Ammon's horn (tissue), 1 donor: ENCODE measurements around the gene RIC1.
"Not testable (repeated sequence)": the region's sequence is repeated elsewhere in the genome, so short reads cannot be mapped to it uniquely, and the experiment has no call there.

Experiments used
- DNase-seq: peaks from one replicate; pipeline ENCODE4 v3.0.0-alpha.2; 2016; ENCODE audit warnings: low spot score

RIC1 gene

DNA sequence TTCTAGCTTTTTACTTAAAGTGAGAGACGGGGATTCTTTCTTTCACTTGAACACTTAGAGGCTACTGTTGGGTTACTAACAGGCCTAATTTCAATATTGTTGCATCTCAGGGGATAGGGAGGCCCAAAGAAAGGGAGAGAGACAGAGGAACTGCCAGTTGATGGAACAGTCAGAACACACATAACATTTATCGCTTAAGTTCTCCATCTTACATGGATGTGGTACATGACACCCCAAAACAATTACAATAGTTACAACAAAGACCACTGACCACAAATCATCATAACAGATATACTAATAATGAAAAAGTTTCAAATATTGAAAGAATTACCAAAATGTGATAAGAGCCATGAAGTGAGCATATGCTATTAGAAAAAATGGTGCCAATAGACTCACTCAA is 4.3 kb upstream of the RIC1 start:
- DNase-seq, result no peak

DNA sequence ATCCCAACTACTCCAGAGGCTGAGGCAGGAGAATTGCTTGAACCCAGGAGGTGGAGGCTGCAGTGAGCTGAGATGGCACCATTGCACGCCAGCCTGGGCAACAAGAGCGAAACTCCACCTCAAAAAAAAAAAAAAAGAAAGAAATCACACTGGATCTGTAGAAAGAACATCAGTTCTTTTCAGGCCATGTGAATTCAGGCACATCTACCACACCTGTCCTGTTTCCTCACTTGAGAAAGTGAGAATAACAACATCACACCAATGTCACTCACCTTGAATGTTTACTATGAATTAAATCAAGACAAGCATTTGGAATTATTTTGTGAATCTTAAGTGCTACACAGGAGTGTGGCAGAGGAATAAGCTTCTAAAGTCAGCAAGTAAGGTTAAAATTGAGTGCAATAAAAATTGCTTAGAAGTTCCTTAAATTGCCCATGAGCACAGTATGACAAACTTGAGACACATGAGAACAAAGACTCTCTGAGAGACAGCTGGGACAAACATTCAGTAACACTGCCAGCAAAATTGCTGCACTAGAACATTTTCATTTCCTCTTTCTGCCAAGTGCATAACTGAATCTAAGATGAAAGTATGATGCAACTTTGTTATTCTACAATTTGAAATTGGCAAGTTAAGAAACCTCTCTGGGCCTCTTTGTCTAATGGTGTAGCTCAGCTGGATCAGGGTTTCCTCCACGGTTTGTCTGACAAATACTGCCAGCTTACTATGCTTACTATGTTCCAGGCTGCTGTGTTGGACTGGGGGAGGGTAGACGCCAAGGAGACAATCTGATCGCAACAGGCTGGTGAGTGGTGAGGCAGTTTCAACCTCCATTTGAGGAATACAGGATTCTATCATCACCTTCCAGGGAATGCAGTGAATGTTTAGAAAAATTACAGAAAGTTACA is 1.9 kb upstream of the RIC1 start:
- DNase-seq, result peak; percentile 79

DNA sequence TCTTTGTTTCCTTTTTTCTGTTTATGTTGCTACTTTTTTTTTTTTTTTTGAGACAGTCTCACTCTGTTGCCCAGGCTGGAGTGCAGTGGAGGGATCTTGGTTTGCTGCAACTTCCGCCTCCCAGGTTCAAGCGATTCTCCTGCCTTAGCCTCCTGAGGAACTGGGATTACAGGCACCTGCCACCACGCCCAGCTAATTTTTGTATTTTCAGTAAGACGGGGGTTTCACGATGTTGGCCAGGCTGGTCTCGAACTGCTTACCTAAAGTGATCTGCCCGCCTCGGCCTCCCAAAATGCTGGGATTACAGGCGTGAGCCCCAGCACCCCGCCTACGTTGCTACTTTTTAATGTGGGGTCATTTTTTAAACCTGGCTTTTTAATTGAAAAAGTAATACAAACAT is 1.2 kb upstream of the RIC1 start:
- not testable (repeated sequence) for DNase-seq

DNA sequence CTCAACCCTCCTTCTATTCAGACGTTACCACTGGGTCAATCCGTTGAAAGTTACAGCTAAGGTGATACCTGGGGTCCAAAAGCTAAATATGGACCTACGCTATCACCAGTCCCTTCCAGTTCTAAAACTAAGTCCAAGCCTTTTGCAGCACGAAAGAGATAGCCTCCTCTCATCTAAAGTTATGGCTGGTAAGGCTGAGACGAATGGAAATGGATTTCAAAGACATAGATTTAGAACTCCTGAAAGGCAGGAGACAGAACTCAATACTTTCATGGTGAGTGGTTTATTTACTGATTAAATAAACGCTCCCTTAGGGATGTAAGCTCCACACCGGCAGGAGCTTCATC is 751 bp upstream of the RIC1 start:
- peak; percentile 21 for DNase-seq

DNA sequence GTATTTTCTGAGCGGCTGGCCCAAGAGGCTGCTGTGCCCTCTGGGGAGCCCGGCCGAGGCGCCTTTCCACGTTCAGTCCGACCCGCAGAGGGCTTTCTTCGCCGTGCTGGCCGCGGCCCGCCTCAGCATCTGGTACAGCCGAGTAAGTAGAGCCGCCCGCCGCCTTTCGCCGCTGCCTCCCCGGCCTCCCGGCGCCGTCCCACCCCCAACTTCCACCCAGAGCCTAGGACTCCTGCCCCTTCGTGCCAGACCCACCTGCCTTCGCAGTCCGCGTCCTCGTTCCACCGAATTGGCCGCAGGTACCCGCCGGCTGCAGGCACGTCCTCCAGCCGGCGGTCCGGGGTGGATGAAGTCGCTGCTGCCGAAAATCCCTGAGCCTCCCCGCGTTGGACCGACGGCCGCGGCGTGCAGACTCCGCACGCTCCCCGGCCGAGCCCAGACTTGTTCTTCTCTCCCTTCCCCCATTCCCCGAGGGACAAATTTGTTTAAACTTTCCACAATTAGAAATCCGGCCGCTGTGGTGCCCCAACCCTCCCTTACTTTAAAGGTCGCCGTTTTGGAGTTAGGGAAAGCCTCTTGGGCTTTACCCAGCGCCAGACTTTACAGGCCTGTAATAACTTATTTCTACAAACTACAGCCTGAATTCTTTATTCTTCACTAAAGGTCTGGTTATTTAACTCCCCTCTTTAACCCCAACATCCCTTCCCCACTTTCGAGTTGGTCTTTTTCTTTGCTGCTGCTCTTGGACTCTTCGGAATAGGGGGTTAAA is 589 bp downstream of the RIC1 start:
- DNase-seq, result peak; percentile 59

DNA sequence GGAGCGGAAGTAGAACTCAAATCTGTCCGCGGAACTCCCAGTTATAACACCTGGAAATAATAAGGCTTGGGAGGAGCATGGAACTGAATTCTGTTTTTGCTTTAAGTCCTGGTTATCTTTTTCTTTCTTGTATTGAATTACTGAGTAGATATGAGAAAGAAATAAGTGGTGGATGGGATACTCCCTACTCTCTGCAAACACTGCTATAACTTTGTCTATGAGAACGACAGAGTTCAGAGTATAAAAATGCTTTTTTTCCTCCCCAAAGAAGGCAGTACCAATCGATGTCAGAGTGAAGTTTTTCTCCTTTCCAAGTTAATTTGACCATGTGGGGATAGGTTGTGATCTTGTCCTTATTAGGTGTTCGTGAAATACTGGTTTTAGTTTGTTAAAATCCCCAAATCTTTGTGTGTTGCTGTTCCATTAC is 1.2 kb downstream of the RIC1 start:
- DNase-seq, result peak; percentile 15

DNA sequence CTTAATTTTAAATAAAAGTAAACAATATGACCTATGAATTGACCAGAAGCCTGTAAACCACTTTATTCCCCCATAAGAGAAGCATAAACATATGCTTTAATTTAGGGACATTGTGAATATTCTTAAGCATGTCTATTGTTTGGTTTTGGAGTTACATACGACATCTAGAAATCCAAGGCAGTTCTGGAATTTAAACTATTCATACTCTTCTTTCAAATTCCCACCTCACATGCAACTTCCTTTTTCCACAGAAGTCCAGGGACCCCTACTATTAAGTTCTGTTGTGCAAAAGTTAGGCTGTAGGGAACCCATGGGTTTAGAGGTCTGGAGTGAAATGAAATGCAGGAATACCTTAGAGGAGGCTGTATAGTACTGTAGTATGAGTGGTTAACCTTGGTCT is 2.1 kb downstream of the RIC1 start:
- no peak for DNase-seq

DNA sequence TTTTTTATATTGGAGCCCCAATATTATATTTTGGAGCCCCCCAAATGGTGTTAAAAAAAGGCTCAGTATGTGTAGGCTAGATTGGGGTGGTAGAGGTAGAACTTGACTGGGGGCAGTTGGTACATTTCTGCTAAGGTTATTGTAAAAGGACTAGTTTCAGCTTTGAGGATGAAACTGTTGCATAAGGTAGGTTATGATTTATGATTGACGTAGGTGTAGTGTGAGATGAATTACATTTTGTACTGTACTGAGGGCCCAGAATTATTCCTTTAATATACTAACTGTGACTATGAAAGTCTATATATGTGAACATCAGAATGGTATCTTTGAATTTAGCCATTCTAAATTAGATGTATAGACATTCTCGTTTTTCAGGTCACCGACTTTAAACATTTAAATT is 3.6 kb downstream of the RIC1 start:
- DNase-seq, result no peak

DNA sequence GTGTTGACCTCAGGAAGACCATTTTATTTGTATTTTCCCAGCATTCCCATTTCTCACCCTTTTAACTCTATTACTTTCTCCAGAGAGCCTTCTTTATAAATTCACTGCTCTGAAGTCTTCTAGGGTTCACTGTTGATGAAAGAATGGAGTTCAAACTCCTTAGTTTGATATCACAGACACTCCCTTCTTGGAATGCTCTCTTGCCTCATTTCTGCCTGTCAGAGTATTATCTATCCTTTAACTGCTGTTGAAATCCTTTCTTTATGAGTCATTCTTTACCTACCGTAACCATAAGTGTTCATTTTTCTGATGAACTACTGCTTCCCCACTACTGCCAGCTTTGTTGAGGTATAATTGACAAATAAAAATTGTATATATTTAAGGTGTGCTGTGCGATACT is 4.3 kb downstream of the RIC1 start:
- no peak for DNase-seq

DNA sequence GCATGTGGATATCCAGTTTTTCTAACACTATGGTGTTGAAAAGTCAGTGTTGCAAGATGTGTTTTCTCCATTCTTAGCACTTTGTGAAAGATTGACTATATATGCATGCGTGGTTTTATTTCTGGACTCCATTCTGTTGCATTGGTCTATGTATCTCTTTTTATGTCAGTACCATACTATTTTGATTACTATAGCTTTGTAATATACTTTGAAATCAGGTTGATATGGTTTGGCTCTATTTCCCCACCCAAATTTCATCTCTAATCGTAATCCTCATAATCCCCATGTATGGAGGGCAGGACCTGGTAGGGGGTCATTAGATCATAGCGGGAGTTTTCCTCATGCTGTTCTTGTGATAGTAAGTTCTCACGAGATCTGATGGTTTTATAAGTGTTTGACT is 6.5 kb downstream of the RIC1 start:
- no peak for DNase-seq

DNA sequence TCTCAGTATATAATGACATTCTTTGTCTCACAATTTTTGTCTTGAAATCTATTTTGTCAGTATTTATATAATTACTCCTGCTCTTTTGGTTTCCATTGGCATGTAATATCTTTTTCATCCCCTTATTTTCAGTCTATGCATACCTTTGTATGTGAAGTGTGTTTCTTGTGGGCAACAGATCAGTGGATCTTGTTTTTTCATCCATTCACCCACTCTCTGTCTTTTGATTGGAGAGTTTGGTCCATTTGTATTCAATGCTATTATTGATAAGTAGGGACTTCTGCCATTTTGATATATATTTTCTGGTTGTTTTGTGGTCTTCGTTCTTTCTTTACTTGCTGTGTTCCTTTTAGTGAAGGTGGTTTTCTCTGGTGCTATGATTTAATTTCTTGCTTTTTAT is 10.9 kb downstream of the RIC1 start:
- DNase-seq, result no peak

DNA sequence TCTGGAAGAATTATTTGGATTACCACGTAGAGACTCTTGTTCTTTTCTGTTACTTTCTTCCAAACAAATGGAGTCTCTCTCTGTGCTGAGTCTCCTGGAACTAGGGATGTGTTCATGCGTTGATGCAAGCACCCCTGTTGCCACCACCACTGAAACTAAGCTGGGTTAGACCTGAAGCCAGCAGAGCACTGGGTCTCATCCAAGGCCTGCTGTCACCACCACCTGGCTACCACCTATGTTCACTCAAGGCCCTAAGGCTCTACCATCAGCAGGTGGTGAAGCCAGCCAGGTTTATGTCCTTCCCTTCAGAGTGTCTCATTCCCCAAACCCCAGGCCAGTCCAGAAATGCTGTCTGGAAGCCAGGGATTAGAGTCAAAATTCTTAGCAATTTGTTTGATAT is 13.3 kb downstream of the RIC1 start:
- DNase-seq, result no peak

DNA sequence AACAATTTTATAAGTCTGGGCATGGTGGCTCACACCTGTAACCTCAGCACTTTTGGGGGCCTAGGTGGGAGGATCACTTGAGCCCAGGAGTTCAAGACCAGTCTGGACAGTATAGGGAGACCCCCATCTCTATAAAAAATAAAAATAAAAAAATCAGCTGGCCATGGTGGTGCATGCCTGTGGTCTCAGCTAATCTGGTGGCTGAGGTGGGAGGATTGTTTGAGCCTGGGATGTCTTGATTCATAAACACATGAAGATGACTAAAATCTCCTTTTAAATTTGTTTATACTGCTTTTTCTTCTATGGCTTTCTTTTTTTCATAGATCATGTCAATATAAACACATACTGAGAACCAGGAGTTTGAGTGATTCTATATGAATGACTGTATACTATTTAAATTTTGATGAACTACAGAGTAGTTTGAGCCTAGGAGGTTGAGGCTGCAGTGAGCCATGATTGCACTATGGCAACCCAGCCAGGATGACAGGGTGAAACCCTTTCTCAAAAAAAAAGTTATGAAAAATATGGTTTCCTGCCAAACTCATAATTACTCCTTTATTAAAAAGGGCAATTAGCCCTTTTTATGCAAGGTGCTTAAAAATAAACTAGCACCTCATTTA is 14.2 kb downstream of the RIC1 start:
- no peak for DNase-seq

DNA sequence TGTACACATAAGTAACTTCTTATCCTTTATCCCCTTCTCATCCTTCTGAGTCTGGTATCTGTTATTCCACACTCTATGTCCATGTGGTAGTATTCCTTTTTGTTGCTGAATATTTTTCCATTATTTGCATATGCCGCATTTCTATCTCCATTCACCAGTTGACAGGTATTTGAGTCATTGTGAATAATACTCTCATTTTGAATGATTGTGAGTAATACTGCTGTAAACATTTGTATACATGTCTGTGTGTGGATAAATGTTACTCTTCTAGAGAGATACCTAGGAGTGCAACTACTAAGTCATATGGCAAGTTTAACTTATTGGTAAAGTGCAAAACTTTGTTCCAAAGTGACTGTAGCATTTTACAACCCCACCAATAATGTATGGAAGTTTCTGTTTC is 15.6 kb downstream of the RIC1 start:
- no peak for DNase-seq

DNA sequence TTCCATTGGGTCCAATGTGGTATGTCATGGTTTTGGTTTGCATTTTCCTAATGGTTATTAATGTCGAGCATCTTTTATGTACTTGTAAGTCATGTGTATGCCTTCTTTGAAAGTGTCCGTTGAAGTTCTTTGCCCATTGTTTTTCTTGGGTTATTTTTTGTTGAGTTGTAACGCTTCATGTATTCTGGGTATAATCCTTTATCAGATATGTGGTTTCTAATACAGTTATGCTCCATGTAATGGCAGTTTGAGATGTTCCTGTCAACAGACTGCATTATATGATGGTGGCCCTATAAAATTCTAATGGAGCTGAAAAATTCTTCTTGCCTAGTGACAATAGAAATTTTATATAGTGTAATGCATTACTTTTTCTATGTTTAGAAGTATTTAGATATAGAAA is 17.2 kb downstream of the RIC1 start:
- DNase-seq, result no peak

DNA sequence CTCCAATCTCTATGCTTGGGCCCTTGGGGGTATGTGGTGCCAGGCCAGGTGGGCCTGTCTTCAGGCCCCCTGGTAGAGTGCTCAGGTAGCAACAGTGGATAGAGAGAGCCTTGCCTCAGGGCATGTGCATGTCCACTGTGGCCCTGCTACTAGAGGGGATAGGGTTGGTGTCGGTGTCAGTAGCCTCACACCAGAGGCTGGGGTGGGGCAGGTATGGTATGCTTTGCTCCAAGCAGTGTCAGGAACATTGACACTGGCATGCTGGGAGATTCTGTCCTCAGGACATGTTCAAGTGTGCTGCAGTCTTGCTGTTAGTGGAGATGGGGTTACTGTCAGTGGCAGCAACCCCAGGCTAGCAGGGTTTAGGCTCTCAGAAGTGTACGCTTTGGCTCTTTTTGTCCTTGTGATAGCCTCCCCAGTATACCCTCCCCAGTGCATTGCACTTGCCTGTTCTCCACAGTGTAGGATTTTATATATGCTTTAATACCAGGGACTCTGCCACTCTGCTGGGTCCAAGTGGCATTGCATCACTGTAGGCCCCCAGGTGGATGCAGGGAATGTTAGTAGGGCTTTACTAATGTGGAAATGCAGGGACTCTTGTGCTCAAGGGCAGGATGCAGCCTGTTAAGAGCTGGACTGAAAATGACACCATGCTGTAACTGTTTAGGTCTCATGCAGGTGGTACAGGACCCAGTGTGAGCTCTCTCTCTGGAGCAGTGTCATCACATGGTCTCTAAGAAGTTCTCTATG is 21.6 kb downstream of the RIC1 start:
- no peak for DNase-seq

DNA sequence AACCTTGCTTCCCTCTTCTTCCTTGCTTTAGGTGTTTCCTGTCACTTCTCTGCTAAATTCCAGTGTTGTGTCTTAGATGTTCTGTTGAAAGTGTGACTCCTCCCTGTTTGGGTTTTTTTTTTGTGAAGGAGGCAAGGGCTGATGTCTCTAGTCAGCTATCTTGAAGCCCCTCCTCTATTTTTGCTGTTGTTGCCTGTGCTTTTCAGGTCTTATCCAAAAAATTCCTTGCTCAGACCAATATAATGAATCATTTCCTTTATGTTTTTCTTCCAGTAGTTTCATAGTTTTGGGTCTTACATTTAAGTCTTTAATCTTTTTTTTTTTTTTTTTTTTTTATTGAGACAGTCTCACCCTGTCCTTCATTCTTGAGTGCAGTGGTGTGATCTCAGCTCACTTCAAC is 22.3 kb downstream of the RIC1 start:
- no peak for DNase-seq

DNA sequence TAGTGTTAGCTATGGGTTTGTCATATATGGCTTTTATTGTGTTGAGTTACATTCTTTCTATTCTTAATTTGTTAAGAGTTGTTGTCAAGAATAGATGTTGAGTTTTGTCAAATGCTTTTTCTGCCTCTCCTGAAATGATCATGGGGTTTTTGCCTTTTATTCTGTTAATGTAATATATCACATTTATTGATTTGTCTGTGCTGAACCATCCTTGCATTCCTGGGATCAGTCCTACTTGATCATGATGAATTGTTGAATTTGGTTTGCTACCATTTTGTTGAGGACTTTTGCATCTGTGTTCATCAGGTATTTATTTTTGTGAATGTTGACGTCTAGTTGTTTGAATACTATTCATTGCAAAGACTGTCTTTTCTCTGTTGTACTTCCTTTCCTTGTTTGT is 23.9 kb downstream of the RIC1 start:
- no peak for DNase-seq

DNA sequence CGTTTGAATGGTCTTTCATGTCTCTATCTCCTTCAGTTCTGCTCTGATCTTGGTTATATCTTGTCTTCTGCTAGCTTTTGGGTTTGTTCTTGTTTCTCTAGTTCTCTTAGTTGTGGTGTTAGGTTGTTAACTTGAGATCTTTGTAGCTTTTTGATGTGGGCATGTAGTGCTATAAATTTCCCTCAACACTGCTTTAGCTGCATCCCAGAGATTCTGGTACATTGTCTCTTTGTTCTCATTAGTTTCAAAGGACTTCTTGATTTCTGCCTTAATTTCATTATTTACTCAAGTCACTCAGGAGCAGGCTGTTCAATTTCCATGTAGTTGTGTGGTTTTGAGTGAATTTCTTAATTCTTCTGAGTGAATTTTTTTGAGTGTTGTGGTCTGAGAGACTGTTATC is 33.9 kb downstream of the RIC1 start:
- DNase-seq, result not testable (repeated sequence)

DNA sequence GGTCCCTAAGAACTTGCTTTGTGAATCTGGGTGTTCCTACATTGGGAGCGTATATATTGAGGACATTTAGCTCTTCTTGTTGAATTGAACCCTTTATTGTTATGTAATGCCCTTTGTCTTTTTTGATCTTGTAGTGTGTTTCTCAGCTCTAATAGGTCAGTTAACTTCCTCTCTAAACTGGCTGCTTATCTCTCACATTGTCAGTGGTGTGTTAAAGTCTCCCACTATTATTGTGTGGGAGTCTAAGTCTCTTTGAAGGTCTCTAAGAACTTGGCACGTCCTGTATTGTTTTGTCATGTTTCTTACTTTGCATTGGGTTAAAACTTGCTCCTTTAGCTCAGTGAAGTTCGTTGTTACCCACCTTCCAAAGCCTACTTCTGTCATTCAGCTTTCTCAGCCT is 36.2 kb downstream of the RIC1 start:
- no peak for DNase-seq

DNA sequence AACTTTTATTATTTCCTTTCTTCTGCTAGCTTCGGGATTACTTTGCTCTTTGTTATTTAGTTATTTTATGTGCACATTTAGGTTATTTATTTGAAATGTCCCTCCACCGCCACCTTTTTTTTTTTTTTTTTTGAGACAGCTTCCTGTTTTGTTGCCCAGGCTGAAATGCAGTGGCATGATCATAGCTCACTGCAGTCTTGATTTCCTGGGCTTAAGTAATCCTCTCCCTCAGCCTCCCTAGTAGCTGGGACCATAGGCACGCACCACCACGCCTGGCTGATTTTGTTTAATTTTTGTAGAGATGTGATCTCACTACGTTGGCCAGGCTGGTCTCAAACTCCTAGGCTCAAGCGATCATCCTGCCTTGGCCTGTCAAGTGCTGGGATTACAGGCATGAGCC is 38.5 kb downstream of the RIC1 start:
- no peak for DNase-seq

DNA sequence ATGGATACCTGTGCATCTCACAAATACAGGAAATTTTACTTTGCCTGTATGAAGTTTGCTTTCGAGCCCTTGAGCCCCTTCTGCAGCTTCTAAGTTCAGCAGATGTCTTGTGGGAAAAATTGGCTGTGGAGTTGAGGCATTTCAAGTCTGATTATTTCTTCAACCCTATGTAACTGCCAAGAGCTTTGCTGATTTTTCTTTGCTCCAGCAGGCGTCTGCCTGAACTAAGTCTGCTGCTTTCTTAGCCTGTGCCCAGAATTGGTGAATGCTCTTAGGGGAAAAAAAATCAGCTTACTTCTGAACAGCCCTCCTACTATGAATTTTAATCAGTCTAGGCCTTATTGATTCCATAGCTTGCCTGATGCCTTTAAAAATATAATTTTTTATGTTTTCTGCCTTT is 41.2 kb downstream of the RIC1 start:
- peak; percentile 49 for DNase-seq
